Gastroesophageal sphincter (tissue), 4 donors: ENCODE data around the gene TUBB4B. TPM values are rescaled to one million over a fixed set of nuclear protein-coding genes. Genes with fewer than 3 reads are reported as not detected.

Experiments
- ATAC-seq: fragments of 150-250 bp; one replicate; pipeline ENCODE4 v1.9.1; 2016; ENCODE audit warnings: mild to moderate bottlenecking, moderate library complexity
- H3K27ac ChIP-seq, 4 donors: fragments of 200-600 bp; sonication (generic) in 3 of 4; 1 replicate in 3 of 4; 2 replicates in 1 of 4; pipeline ENCODE4 v1.5.1; 2016 to 2019
- H3K27me3 ChIP-seq: fragments of 200-600 bp; sonication (generic); one replicate; pipeline ENCODE4 v1.5.1; 2019
- H3K36me3 ChIP-seq, 2 donors: fragments of 200-600 bp; sonication (generic); one replicate each; pipeline ENCODE4 v1.5.1; 2019; ENCODE audit warnings: control low read depth in 1 of 2
- H3K4me1 ChIP-seq, 3 donors: fragments of 200-600 bp; sonication (generic); 1 replicate in 2 of 3; 2 replicates in 1 of 3; pipeline ENCODE4 v1.5.1; 2016 to 2019; ENCODE audit warnings: control low read depth in 2 of 3
- H3K4me3 ChIP-seq, 2 donors: fragments of 200-600 bp; sonication (generic); one replicate each; pipeline ENCODE4 v1.5.1; 2019; ENCODE audit warnings: mild to moderate bottlenecking in 1 of 2, moderate library complexity in 1 of 2
- H3K9me3 ChIP-seq, 3 donors: fragments of 200-600 bp; sonication (generic); one replicate each; pipeline ENCODE4 v1.5.1; 2017 to 2019; ENCODE audit warnings: control low read depth in 2 of 3
- EP300 ChIP-seq: sonication (generic); formaldehyde crosslinking; IDR thresholded peaks from one replicate; pipeline ENCODE4 v1.6.1; 2017; ENCODE audit warnings: antibody characterized with exemption, mild to moderate bottlenecking
- POLR2A ChIP-seq, 2 donors: fragments of 450-650 bp; IDR thresholded peaks; one replicate each; pipeline ENCODE4 v1.6.1; 2017; ENCODE audit warnings: antibody characterized with exemption in 2 of 2, mild to moderate bottlenecking in 2 of 2, moderate library complexity in 1 of 2
- POLR2AphosphoS5 ChIP-seq: sonication (generic); formaldehyde crosslinking; IDR thresholded peaks from one replicate; pipeline ENCODE4 v1.6.1; 2017; ENCODE audit warnings: antibody characterized with exemption
- WGBS, 2 donors: methylation state at CpG; one replicate each; pipeline ENCODE4 v1.1.5; 2018; ENCODE audit warnings: low coverage in 1 of 2; 5-methylcytosine and 5-hydroxymethylcytosine counted together
- total RNA-seq, 4 donors: library from RNA; depleted of rRNA; stranded (reverse); fragments of >200 nt; gene quantifications; one replicate each; pipeline ENCODE4 v1.1.0, GENCODE V29; 2016
- TF ChIP-seq, protein P1 (sequence below), 4 experiments: fragments of 200-600 bp in 2 of 4; fragments of 450-650 bp in 2 of 4; sonication (generic) in 1 of 4; IDR thresholded peaks; one replicate each; pipeline ENCODE4 v1.5.1; 2017 to 2019; ENCODE audit warnings: antibody characterized with exemption in 4 of 4, mild to moderate bottlenecking in 2 of 4, moderate library complexity in 2 of 4

The TUBB4B gene
- total RNA-seq, 4 donors from 2014 or later, result 220 to 488 (median 265) TPM

GRCh38 chr9:137270929-137271695 is 30.0 kb downstream of the TUBB4B start:
- Histone ChIP-seq H3K4me3 (no peak overlapping the region), H3K36me3 (peaks cover 0 to 76% of the 10 kb centered on the region in 2 donors), H3K4me1 (peaks cover 0 to 28% (median 13%) of the 10 kb centered on the region in 3 donors), H3K27ac (no peak overlapping the region), H3K9me3 (no peaks in the 10 kb centered on the region), H3K27me3 (peaks cover 24% of the 10 kb centered on the region)
- WGBS, 2 donors, result 79 to 89% methylated on average over 6 to 9 of the region's 32 CpGs
- no peak for ATAC-seq
- TF ChIP-seq POLR2AphosphoS5 (no peak), POLR2A (IDR thresholded peaks at IDR 0.05) (no peak), EP300 (no peak)
- TF ChIP-seq, protein P1, sequence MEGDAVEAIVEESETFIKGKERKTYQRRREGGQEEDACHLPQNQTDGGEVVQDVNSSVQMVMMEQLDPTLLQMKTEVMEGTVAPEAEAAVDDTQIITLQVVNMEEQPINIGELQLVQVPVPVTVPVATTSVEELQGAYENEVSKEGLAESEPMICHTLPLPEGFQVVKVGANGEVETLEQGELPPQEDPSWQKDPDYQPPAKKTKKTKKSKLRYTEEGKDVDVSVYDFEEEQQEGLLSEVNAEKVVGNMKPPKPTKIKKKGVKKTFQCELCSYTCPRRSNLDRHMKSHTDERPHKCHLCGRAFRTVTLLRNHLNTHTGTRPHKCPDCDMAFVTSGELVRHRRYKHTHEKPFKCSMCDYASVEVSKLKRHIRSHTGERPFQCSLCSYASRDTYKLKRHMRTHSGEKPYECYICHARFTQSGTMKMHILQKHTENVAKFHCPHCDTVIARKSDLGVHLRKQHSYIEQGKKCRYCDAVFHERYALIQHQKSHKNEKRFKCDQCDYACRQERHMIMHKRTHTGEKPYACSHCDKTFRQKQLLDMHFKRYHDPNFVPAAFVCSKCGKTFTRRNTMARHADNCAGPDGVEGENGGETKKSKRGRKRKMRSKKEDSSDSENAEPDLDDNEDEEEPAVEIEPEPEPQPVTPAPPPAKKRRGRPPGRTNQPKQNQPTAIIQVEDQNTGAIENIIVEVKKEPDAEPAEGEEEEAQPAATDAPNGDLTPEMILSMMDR (IDR thresholded peaks at IDR 0.05), result no peak

DNA sequence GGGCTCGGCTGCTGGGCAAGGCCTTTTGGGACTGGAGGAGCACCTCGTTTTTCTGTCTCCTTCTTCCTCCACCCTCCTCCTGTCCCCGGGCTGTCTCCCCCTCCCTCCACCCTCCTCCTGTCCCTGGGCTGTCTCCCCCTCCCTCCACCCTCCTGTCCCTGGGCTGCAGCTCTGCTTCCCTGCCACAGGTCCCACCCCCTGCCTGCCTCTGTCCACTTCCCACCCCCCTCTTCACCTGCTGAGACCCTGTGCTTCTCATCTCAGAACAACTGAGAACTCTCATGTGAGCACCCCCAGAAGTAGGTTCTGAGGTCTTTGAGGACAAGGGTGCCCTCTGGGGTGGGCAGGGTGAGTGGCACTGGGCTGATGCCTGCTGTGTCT is 30.6 kb downstream of the TUBB4B start:
- peaks cover 0 to 70% of the 10 kb centered on the region in 2 donors for H3K36me3 ChIP-seq
- TF ChIP-seq EP300, result no peak
- TF ChIP-seq POLR2A (IDR thresholded peaks at IDR 0.05), result no peak
- TF ChIP-seq, protein P1 (IDR thresholded peaks at IDR 0.05), result no peak
- TF ChIP-seq POLR2AphosphoS5, result no peak
- H3K4me1 ChIP-seq, result peaks cover 0 to 34% (median 19%) of the 10 kb centered on the region in 3 donors
- no peaks in the 10 kb centered on the region for H3K9me3 ChIP-seq
- no peak overlapping the region for H3K4me3 ChIP-seq
- peaks cover 30% of the 10 kb centered on the region for H3K27me3 ChIP-seq
- ATAC-seq, result no peak
- 20 to 51% methylated on average over 1 to 3 of the region's 3 CpGs for WGBS, 2 donors
- no peak overlapping the region for H3K27ac ChIP-seq

GRCh38 chr9:137272241-137273094 is 31.4 kb downstream of the TUBB4B start:
- WGBS, 2 donors, result no CpG with 5 or more reads among the region's 39 CpGs
- H3K4me3 ChIP-seq, result no peak overlapping the region
- ATAC-seq, result no peak
- H3K27me3 ChIP-seq, result peaks cover 37% of the 10 kb centered on the region
- no peaks in the 10 kb centered on the region for H3K9me3 ChIP-seq
- peaks cover 0 to 62% of the 10 kb centered on the region in 2 donors for H3K36me3 ChIP-seq
- peaks cover 0 to 42% (median 25%) of the 10 kb centered on the region in 3 donors for H3K4me1 ChIP-seq
- H3K27ac ChIP-seq, result no peak overlapping the region
- TF ChIP-seq POLR2AphosphoS5, result no peak
- TF ChIP-seq, protein P1 (IDR thresholded peaks at IDR 0.05), result no peak
- TF ChIP-seq EP300, result no peak
- no peak for TF ChIP-seq POLR2A (IDR thresholded peaks at IDR 0.05)

DNA sequence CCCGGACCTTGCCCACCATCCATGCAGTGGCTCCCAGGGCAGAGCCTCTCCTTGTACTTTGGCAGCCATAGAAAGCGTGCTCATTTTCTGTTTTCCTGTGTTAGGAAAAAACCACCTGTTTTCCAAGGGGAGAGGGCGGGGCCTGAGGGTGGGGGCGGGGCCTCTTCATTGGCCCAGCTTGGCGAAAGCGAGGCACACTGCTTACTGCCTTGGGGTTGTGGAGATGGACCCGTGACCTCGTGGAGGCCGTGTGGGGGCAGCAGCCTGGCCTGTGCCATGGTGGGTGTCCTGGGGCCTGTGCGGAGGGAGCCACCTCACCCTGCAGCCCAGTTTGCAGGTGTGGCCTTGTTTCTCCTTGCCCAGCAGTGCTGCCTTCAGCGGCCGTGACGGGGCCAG is 32.0 kb downstream of the TUBB4B start:
- H3K4me3 ChIP-seq, result no peak overlapping the region
- H3K27me3 ChIP-seq, result peaks cover 44% of the 10 kb centered on the region
- no peak overlapping the region for H3K27ac ChIP-seq
- peaks cover 0 to 56% of the 10 kb centered on the region in 2 donors for H3K36me3 ChIP-seq
- 60% methylated on average over 1 of the region's 13 CpGs; no CpG with 5 or more reads in 1 of the 2 donors for WGBS, 2 donors
- no peaks in the 10 kb centered on the region for H3K9me3 ChIP-seq
- H3K4me1 ChIP-seq, result peaks cover 0 to 42% (median 25%) of the 10 kb centered on the region in 3 donors
- no peak for ATAC-seq
- TF ChIP-seq POLR2A (IDR thresholded peaks at IDR 0.05) (no peak), EP300 (no peak), POLR2AphosphoS5 (no peak)
- TF ChIP-seq, protein P1 (IDR thresholded peaks at IDR 0.05), result no peak
